HG02588 (cell line): ENCODE measurements around the gene TMCC2.
A peak's percentile ranks its signal among the peaks of the same experiment; 100 is the strongest.
"Not testable (repeated sequence)": the region's sequence is repeated elsewhere in the genome, so short reads cannot be mapped to it uniquely, and the experiment has no call there.

Experiments
- ATAC-seq: cut with Tn5 transposase; IDR thresholded peaks from one replicate; pipeline ENCODE4 v1.9.1; 2021; ENCODE audit warnings: mild to moderate bottlenecking, moderate library complexity; ENCODE audit not compliant: unreplicated experiment

The TMCC2 gene

GRCh38 chr1:205227584-205228013, at the start of gene TMCC2:
Gene TMCC2 (plus strand): TSS chr1:205227946. CDS start chr1:205228565, 619 bp downstream.
- peak; percentile 76 for ATAC-seq

- ATAC-seq = no peak
These were observed 47.9 kb upstream of the TMCC2 start for GRCh38 chr1:205179842-205180241.

GRCh38 chr1:205180331-205180730, 47.4 kb upstream of the TMCC2 start:
- not testable (repeated sequence) for ATAC-seq

GRCh38 chr1:205182930-205183329, 44.8 kb upstream of the TMCC2 start:
- no peak for ATAC-seq

- ATAC-seq = no peak
These were observed 43.9 kb upstream of the TMCC2 start for GRCh38 chr1:205183676-205184335.

GRCh38 chr1:205186191-205186590, 41.6 kb upstream of the TMCC2 start:
- no peak for ATAC-seq

- ATAC-seq = no peak
These were observed 40.3 kb upstream of the TMCC2 start for GRCh38 chr1:205187420-205187819.

GRCh38 chr1:205188098-205188497, 39.6 kb upstream of the TMCC2 start:
- no peak for ATAC-seq

GRCh38 chr1:205188596-205188995, 39.1 kb upstream of the TMCC2 start:
- ATAC-seq = no peak

- no peak for ATAC-seq
These were observed 38.6 kb upstream of the TMCC2 start for GRCh38 chr1:205189131-205189530.

GRCh38 chr1:205190845-205191577, 36.7 kb upstream of the TMCC2 start:
- no peak for ATAC-seq

GRCh38 chr1:205191622-205192021, 36.1 kb upstream of the TMCC2 start:
- no peak for ATAC-seq

- ATAC-seq = no peak
These were observed 35.5 kb upstream of the TMCC2 start for GRCh38 chr1:205192287-205192686.

GRCh38 chr1:205199090-205199930, 28.4 kb upstream of the TMCC2 start:
- no peak for ATAC-seq

- no peak for ATAC-seq
These were observed 27.8 kb upstream of the TMCC2 start for GRCh38 chr1:205199931-205200299.

- ATAC-seq = no peak
These were observed 23.2 kb upstream of the TMCC2 start for GRCh38 chr1:205204552-205204951.

- ATAC-seq = no peak
These were observed 22.7 kb upstream of the TMCC2 start for GRCh38 chr1:205205055-205205454.

GRCh38 chr1:205208811-205209210, 18.9 kb upstream of the TMCC2 start:
- no peak for ATAC-seq

GRCh38 chr1:205210756-205211168, 17.0 kb upstream of the TMCC2 start:
- ATAC-seq = peak; percentile 16

- ATAC-seq = peak; percentile 84
These were observed 16.4 kb upstream of the TMCC2 start, which contains the start of gene DSTYK for GRCh38 chr1:205211169-205211838. Gene DSTYK (minus strand): TSS chr1:205211702. CDS start chr1:205211535, 167 bp downstream.
